GM10266 (cell line): ENCODE data around the gene ITFG2.

Experiments
- DNase-seq: peaks from one replicate; pipeline ENCODE4 v3.0.0; 2012; ENCODE audit errors: extremely low spot score
- CTCF ChIP-seq: IDR thresholded peaks from 2 replicates; pipeline ENCODE4 v1.5.1; 2012; ENCODE audit warnings: mild to moderate bottlenecking, low read depth; ENCODE audit not compliant: control insufficient read depth, insufficient read depth; ENCODE audit errors: missing control alignments

Gene ITFG2

GRCh38 chr12:2833810-2834209, 21.3 kb downstream of the ITFG2 start:
- DNase-seq: no peak
- no peak for TF ChIP-seq CTCF

- DNase-seq: no peak
- TF ChIP-seq CTCF: no peak
These were observed 22.4 kb downstream of the ITFG2 start, which contains the start of gene NRIP2 for GRCh38 chr12:2834581-2835491. Gene NRIP2, minus strand, starts transcription at chr12:2835035. Its CDS starts 52 bp downstream, at chr12:2834983.

GRCh38 chr12:2835691-2836403, 23.4 kb downstream of the ITFG2 start:
- no peak for DNase-seq
- no peak for TF ChIP-seq CTCF

GRCh38 chr12:2836574-2836973, 24.1 kb downstream of the ITFG2 start:
- no peak for TF ChIP-seq CTCF
- no peak for DNase-seq

GRCh38 chr12:2841056-2841650, 28.7 kb downstream of the ITFG2 start:
- DNase-seq: no peak
- TF ChIP-seq CTCF: no peak

- no peak for DNase-seq
- no peak for TF ChIP-seq CTCF
These were observed 30.5 kb downstream of the ITFG2 start for GRCh38 chr12:2842948-2843347.
